ENCODE data around the gene PPP2R5B.

GRCh38 chr11:64888729-64889511 is 35.6 kb upstream of the PPP2R5B start:
- TF ChIP-seq CTCF (tag by site-specific recombination; IDR thresholded peaks at IDR 0.05), result no peak
- no peak for TF ChIP-seq REST (tag by site-specific recombination; IDR thresholded peaks at IDR 0.05)

Data from HEK293 (cell line).